COR-L47 (cell line): ENCODE data around the gene VPS26C.
"Not testable (repeated sequence)": the region's sequence is repeated elsewhere in the genome, so short reads cannot be mapped to it uniquely, and the experiment has no call there.

ENCODE experiments used
- DNase-seq: peaks from one replicate; lab custom pipeline; 2025; lab: John Stamatoyannopoulos, UW

The VPS26C gene

DNA sequence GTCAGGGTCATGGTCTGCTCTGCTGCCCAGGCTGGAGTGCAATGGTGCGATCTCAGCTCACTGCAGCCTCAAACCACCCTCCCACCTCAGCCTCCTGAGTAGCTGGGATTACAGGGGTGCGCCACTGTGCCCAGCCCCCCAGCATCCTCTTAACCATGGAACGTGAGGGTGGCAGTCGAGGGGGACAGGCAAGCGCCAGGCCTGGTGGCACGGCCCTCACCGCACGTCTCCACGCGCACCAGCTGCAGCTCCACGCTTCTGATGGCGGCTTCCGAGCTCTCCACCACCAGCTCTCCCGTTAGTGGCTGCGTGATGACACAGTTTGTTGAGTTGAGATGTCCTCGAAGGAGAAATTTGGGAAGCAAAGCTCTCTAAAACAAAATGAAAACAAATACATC lies 39.1 kb downstream of the VPS26C start:
- no peak for DNase-seq

- no peak for DNase-seq
Measured at GRCh38 chr21:37227071-37228002, 39.8 kb downstream of the VPS26C start.

- no peak for DNase-seq
Measured at GRCh38 chr21:37226041-37226920, 40.9 kb downstream of the VPS26C start.

GRCh38 chr21:37224861-37225839 lies 42.0 kb downstream of the VPS26C start:
- no peak for DNase-seq

DNA sequence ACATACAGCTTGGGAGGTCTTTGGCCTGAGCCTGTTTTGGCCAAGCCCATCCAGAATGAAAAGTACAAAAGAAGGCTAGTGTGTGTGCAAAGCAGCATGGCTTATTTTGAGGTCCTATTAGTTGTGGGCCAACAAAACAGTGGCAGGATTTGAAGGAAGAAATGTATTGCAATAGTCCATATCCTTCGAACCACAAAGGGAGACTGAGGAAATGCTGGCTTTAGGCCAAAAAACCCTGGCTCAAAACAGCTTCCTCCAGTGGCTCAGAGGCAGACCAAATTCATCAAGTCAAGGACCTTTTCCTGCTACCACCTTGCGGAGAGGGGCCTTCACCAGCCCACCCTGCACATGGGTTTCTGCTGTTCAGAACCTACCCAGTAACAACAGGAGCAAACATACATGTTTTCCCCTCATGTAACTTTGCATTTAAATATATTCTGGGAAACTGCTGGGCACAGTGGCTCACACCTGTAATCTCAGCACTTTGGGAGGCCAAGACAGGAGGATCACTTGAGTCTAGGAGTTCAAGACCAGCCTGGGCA lies 43.3 kb downstream of the VPS26C start:
- DNase-seq: no peak

DNA sequence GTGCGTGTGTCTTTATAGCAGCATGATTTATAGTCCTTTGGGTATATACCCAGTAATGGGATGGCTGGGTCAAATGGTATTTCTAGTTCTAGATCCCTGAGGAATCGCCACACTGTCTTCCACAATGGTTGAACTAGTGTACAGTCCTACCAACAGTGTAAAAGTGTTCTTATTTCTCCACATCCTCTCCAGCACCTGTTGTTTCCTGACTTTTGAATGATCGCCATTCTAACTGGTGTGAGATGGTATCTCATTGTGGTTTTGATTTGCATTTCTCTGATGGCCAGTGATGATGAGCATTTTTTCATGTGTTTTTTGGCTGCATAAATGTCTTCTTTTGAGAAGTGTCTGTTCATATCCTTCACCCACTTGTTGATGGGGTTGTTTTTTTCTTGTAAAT lies 44.9 kb downstream of the VPS26C start:
- DNase-seq: not testable (repeated sequence)

GRCh38 chr21:37220981-37221664 lies 46.0 kb downstream of the VPS26C start:
- peak; percentile 97 for DNase-seq

GRCh38 chr21:37220433-37220980 lies 46.6 kb downstream of the VPS26C start:
- DNase-seq: peak; percentile 63

DNA sequence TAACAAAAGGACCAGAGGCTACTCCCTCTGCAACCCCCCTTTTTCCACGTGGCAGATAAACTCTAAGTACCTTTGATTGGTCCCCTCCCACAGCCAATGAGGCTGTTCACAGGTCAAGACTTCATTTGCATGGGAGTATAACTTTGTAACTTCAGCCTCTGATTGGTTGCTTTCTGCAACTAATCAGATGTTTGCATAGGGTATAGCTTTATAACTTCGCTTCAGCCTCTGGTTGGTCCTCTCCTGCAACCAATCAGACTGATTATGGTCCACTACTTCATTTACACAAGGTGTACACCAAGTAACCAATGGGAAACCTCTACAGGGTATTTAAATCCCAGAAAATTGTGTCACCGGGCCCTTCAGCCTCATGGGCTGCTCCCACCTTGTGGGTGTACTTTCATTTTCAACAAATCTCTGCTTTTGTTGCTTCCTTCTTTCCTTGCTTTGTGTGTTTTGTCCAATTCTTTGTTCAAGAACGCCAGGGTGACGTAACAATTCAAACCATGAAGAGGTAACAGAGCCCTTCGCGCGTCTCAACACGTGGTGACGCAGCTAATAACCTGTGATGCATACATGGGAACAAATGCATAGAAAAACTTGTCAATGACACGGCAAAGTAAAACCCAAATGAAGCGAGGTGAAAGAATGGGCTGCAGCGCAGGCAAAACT lies 47.2 kb downstream of the VPS26C start:
- DNase-seq: peak; percentile 25

GRCh38 chr21:37214952-37215351 lies 52.2 kb downstream of the VPS26C start:
- DNase-seq: no peak

- DNase-seq: no peak
Measured at GRCh38 chr21:37210799-37211198, 56.3 kb downstream of the VPS26C start.

- DNase-seq: no peak
Measured at GRCh38 chr21:37210130-37210529, 57.0 kb downstream of the VPS26C start.

DNA sequence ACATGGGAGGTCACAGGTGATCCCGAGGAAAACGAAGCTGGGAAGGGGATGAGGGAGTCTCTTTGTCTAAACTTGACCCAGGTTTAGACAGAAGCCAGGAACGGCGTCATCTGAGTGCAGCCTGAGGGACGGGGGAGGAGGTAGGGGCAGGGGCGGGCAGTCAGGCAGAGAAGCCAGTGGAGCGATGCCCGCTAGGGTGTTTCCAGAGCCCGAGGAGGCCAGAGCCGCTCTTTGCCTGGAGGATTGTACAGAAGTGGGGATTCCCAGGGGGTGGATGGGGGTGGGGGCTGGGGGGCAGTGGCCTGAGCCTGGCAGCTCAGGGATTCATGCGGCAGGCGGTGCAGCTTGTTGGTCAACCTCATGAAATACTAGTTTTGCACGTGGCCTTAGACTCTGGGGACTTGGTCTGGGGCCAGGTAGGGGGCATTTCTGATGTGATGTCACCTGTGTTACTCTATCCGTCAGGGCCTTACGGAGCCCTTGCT lies 58.4 kb downstream of the VPS26C start:
- DNase-seq: no peak

- no peak for DNase-seq
Measured at GRCh38 chr21:37208056-37208721, 58.9 kb downstream of the VPS26C start.

- DNase-seq: no peak
Measured at GRCh38 chr21:37207441-37208009, 59.6 kb downstream of the VPS26C start.

DNA sequence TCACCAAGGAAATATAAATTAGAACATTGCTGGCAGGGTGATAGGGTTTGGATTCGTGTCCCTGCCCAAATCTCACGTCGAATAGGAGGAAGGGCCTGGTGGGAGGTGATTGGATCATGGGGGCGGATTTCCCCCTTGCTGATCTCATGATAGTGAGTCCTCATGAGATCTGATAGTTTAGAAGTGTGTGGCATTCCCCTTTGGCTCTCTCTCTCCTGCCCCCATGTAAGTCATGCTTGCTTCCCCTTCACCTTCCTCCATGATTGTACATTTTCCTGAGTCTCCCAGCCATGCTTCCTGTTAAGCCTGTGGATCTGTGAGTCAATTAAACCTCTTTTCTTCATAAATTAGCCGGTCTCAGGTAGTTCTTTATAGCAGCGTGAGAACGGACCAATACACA lies 60.6 kb downstream of the VPS26C start:
- DNase-seq: no peak

DNA sequence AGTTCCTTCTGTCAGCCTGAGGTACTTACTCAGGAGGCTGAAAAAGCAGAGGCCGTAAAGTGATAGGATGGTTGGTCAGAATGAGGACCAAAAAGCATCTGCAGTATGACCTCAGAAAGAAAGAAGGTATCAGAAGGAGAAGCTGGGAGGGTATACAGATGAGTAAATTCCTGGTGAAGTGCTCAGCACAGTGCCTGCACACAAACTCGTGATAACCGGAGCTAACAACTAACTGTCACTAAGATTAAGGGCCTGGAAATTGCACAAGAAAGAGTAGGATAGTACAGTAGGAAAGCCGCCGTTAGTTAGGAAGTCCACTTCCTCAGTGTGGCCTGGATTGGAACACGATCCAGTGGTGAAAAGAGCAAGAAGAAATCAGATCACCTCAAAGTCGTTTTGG lies 62.6 kb downstream of the VPS26C start:
- no peak for DNase-seq

DNA sequence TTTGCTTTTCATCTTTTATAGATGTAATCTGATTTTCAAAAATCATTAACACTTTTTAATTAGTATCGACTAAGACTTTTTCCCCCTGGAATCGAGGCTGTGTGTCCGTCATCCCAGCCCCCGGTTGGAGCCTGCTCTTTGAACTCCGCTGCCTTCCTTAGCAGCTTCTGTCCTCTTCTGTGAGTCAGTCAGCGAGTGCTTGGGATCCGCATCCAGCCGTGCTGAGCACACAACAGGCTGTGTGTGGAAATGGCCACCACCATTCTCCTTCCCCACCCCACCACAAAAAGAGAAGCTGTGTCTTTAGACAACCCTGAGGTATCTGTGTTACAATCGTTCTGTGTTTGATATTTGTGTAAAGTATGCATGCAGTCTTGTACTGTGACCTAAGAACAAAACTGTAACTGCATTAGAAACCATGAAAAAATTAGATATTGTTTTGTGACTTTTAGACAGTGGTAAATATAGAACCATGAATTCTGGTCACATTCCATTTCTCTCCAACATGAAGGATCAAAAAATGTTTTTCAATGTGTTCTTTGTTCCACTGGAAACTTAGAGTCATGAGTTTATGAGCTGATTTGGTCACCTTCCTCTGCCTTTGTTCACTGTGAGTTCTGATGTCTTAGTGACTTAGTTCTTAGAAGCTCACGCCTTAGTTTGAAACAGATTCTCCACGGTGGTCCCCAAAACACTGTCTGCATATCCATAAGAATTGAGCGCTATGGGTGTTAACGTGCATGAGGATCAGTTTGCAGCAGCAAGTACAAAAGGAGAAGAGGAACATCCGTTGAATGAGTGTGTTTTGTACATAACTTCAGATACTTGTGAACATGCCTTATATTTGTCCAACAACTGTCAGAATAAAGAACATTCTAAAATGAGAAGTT lies 64.7 kb downstream of the VPS26C start:
- no peak for DNase-seq
